Tongue (tissue), 2 donors: ENCODE measurements around the gene DSCAM. TPM values are rescaled to one million over a fixed set of nuclear protein-coding genes. Genes with fewer than 3 reads are reported as not detected.

Experiments used
- DNase-seq: peaks from one replicate; pipeline ENCODE4 v3.0.0-alpha.2; 2015
- total RNA-seq: library from RNA; depleted of rRNA; stranded (reverse); fragments of >200 nt; gene quantifications from one replicate; pipeline ENCODE4 v1.2.3, GENCODE V29; 2014

The DSCAM gene
- total RNA-seq, 1 donor from 2014 or later, result 0.41 TPM

GRCh38 chr21:40840401-40841125, 6.4 kb downstream of the DSCAM start:
- no peak for DNase-seq

GRCh38 chr21:40839521-40839920, 7.4 kb downstream of the DSCAM start:
- DNase-seq, result no peak

GRCh38 chr21:40837456-40837855, 9.5 kb downstream of the DSCAM start:
- no peak for DNase-seq

- DNase-seq, result no peak
Measured at GRCh38 chr21:40835184-40835694, 11.7 kb downstream of the DSCAM start.

- DNase-seq, result no peak
Measured at GRCh38 chr21:40833184-40833583, 13.8 kb downstream of the DSCAM start.

GRCh38 chr21:40832316-40832715, 14.6 kb downstream of the DSCAM start:
- no peak for DNase-seq

GRCh38 chr21:40830836-40831235, 16.1 kb downstream of the DSCAM start:
- DNase-seq, result no peak

- DNase-seq, result no peak
Measured at GRCh38 chr21:40829791-40830190, 17.2 kb downstream of the DSCAM start.

- no peak for DNase-seq
Measured at GRCh38 chr21:40829308-40829707, 17.6 kb downstream of the DSCAM start.

- DNase-seq, result no peak
Measured at GRCh38 chr21:40827509-40827908, 19.4 kb downstream of the DSCAM start.

GRCh38 chr21:40819071-40819900, 27.7 kb downstream of the DSCAM start:
- DNase-seq, result no peak

- no peak for DNase-seq
Measured at GRCh38 chr21:40813918-40814317, 33.0 kb downstream of the DSCAM start.

- DNase-seq, result peak; percentile 15
Measured at GRCh38 chr21:40809673-40810197, 37.2 kb downstream of the DSCAM start.

GRCh38 chr21:40803101-40803500, 43.9 kb downstream of the DSCAM start:
- DNase-seq, result no peak

- no peak for DNase-seq
Measured at GRCh38 chr21:40800126-40800525, 46.8 kb downstream of the DSCAM start.

GRCh38 chr21:40797891-40798290, 49.1 kb downstream of the DSCAM start:
- DNase-seq, result no peak

GRCh38 chr21:40797410-40797809, 49.5 kb downstream of the DSCAM start:
- DNase-seq, result no peak

GRCh38 chr21:40796464-40796863, 50.5 kb downstream of the DSCAM start:
- no peak for DNase-seq

- no peak for DNase-seq
Measured at GRCh38 chr21:40795313-40795712, 51.6 kb downstream of the DSCAM start.

GRCh38 chr21:40792691-40793456, 54.1 kb downstream of the DSCAM start:
- DNase-seq, result peak; percentile 56

GRCh38 chr21:40788635-40789034, 58.3 kb downstream of the DSCAM start:
- no peak for DNase-seq

GRCh38 chr21:40783404-40783803, 63.6 kb downstream of the DSCAM start:
- DNase-seq, result no peak
